ENCODE results near the gene RAE1.

GRCh38 chr20:57332105-57333089, 18.7 kb upstream of the RAE1 start:
- TF ChIP-seq, protein P1, sequence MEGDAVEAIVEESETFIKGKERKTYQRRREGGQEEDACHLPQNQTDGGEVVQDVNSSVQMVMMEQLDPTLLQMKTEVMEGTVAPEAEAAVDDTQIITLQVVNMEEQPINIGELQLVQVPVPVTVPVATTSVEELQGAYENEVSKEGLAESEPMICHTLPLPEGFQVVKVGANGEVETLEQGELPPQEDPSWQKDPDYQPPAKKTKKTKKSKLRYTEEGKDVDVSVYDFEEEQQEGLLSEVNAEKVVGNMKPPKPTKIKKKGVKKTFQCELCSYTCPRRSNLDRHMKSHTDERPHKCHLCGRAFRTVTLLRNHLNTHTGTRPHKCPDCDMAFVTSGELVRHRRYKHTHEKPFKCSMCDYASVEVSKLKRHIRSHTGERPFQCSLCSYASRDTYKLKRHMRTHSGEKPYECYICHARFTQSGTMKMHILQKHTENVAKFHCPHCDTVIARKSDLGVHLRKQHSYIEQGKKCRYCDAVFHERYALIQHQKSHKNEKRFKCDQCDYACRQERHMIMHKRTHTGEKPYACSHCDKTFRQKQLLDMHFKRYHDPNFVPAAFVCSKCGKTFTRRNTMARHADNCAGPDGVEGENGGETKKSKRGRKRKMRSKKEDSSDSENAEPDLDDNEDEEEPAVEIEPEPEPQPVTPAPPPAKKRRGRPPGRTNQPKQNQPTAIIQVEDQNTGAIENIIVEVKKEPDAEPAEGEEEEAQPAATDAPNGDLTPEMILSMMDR (conservative IDR thresholded peaks at IDR 0.05 in 1 of 2, IDR thresholded peaks at IDR 0.05 in 1 of 2; ENCODE audit: low read depth in 1 of 2, low read length in 2 of 2) = no peak
- TF ChIP-seq EZH2 (IDR thresholded peaks at IDR 0.05; ENCODE audit: low read length, missing control alignments) = no peak

All from fibroblast of lung (primary cell).